ENCODE results near the gene APMAP. TPM values are rescaled to one million over a fixed set of nuclear protein-coding genes. Genes with fewer than 3 reads are reported as not detected.

Gene APMAP
- 10 to 100 TPM; 47.5 to 56.0 TPM for total RNA-seq

DNA sequence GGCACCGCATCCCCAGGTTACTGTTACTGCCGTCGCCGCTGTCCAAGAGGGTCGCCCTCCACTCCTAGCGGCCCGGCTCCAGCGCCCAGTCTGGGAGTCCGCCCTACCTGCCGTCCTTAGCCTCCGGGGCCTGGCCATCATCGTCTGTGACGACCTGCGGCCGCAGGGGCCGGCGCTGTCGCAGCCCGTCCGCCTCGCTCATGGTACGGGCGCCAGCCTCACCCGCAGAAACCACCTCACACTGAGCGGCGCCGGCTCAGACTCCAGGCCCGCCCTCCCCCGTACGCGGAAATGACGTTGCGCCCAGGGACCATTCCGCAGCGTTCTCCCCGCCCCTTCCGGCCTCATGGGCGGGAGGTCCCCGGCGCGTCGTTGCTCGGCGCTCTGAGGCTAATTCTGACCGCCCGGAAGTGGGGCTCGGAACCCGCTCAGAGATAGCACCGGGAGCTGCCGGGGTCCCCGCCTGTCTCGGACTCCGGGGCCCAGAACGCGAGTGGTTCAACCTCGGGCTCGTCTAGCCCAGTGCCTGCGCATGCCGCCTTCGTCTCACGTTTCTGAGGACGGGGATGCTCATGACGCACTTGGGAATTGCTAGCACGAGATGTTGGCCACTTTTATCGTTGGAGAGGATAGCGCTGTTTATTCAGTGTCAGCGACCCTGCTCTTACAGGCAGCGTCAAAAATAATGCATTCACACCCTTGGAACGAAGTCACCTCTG, at the start of gene APMAP:
APMAP (minus strand) TSS at position 265 of the 719 bp plus-strand sequence; CDS start at position 202, 63 bp downstream.
- CTCF ChIA-PET, result interaction anchor here (1.1 to 5.5 kb wide), 4 partner anchors 16 to 407 kb away, joined by 3 to 128 read pairs (median 8); partner anchors contain the start of gene ACSS1
- H3K36me3 Mint-ChIP-seq, result peaks cover 18% of the 10 kb centered on the region
- DNase-seq (peak; percentile 96), ATAC-seq (peak; percentile 95)
- H3K27ac Mint-ChIP-seq, result peak within 1 kb of the TSS; percentile 93
- H3K4me1 Mint-ChIP-seq, result peaks cover 50% of the 10 kb centered on the region
- H3K4me3 Mint-ChIP-seq, result peak within 1 kb of the TSS; percentile 98
- H3K9me3 Mint-ChIP-seq (ENCODE audit: low read depth), result no peaks in the 10 kb centered on the region
- no peaks in the 10 kb centered on the region for H3K27me3 Mint-ChIP-seq

DNA sequence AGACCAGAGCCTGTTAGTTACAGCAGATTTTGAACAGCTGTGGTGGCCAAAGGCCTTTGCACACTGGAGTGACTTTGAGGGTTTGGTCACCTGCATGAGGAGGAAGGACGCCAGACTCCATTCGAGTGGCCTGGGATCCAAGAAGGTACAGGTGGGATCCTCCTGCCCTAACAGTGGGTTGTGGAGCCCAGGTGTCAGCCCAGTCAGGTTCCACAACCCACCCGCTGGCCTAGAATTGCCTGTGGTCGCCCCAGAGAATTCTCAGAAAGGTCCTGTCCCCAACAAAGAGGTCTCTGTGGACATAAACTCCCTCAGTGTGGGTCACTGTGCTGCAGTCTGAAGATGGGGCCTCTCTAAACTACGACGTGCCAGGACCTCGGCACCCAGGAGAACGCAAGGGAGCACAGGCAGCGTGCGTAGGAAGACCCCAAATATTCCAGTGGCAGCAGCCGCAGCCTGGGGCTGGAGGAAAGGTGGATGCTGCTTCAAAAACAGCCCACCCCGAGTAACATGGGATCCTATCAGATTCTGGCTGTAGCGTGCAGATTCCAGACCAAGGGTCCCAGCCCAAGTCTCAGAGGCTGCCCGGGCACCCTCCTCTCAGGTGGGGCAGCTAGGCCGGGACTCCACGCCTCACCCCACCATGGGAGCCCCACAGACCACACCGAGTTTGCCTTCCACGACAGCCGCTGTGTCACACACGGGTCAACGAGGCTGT, 49.4 kb upstream of the APMAP start:
- H3K36me3 Mint-ChIP-seq, result peaks cover 3% of the 10 kb centered on the region
- peaks cover 40% of the 10 kb centered on the region for H3K4me1 Mint-ChIP-seq

GRCh38 chr20:25040438-25040831, 47.9 kb upstream of the APMAP start:
- H3K36me3 Mint-ChIP-seq, result no peaks in the 10 kb centered on the region
- no peaks in the 10 kb centered on the region for H3K27me3 Mint-ChIP-seq
- CTCF ChIA-PET, result no interaction called here
- peaks cover 52% of the 10 kb centered on the region for H3K4me1 Mint-ChIP-seq
- H3K4me3 Mint-ChIP-seq, result no peak overlapping the region
- no peaks in the 10 kb centered on the region for H3K9me3 Mint-ChIP-seq (ENCODE audit: low read depth)
- H3K27ac Mint-ChIP-seq, result no peak overlapping the region
- ATAC-seq (no peak), DNase-seq (no peak)

More for the DNA sequence above, 49.4 kb upstream of the APMAP start:
- Mint-ChIP-seq H3K4me3 (no peak overlapping the region), H3K9me3 (ENCODE audit: low read depth) (no peaks in the 10 kb centered on the region), H3K27ac (peak overlapping the region; percentile 93), H3K27me3 (no peaks in the 10 kb centered on the region)
- CTCF ChIA-PET, result interaction anchor here (1.5 kb wide), 1 partner anchor 136 kb away, joined by 3 read pairs; no protein-coding TSS in a partner anchor
- DNase-seq (no peak), ATAC-seq (no peak)

DNA sequence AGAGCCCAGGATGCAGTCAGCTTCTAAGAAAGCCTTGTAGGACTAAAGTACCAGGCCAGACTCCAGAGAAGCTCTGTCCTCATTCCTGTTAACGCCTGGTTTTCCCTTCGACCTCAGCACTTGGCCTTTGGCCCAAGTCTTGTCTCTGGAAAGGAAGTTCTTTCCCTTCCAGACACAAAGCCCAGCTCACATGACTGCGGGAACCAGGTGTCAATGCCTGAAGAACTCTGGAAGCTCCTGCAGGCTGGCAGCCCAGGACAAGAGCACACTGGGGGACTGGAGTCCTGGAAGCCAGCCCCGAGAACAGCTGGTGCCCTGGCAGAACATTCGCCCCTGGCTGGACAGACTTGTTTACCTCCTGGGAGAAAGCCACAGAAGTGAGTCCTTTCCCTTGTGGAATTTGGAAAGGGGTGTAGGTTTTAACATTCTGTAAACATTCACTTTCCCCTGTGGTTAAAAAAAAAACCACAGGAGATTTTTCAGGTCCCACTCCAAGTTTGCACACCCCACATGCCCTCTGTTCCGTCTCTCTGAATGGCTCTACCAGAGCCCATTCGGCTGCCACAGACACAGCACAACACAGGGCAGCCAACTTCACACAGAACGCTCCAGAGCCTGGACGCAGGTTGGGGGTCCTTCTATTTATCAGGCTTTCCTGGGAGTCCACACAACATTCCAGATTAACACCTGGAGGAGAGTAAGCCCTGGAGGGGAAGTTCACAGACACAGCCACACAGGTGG, 47.3 kb upstream of the APMAP start:
- CTCF ChIA-PET, result interaction anchor here (1.8 kb wide), 2 partner anchors 17 to 25 kb away, joined by 4 to 6 read pairs; no protein-coding TSS in a partner anchor
- no peak overlapping the region for H3K4me3 Mint-ChIP-seq
- H3K4me1 Mint-ChIP-seq, result peaks cover 49% of the 10 kb centered on the region
- no peaks in the 10 kb centered on the region for H3K9me3 Mint-ChIP-seq (ENCODE audit: low read depth)
- ATAC-seq, result no peak
- no peak for DNase-seq
- no peaks in the 10 kb centered on the region for H3K27me3 Mint-ChIP-seq
- no peak overlapping the region for H3K27ac Mint-ChIP-seq
- H3K36me3 Mint-ChIP-seq, result no peaks in the 10 kb centered on the region

DNA sequence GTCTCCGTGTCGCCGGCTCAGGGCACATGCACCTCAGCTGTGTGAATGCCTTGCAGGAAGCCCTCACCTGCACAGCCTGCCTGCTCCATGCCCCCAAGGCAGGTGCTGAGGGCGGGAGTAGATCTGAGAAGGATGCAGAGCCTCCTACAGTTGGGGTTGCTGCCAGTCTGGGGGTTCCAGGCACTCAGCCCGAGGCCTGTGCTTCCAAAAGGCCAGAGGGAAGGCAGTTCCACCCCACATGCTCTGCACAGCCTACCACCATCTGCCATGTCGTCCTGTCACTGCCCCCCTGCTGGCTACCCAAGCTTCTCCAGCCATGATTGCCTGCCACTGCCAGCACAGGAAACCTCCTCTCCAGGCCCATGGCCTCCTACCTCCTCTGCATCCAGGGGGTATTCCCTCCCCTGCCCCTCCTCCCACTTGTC, 46.1 kb upstream of the APMAP start:
- H3K27ac Mint-ChIP-seq, result no peak overlapping the region

GRCh38 chr20:25038103-25038410, 45.5 kb upstream of the APMAP start:
- peaks cover 50% of the 10 kb centered on the region for H3K4me1 Mint-ChIP-seq
- peak overlapping the region; percentile 54 for H3K27ac Mint-ChIP-seq

More for the DNA sequence above, 46.1 kb upstream of the APMAP start:
- Mint-ChIP-seq H3K36me3 (no peaks in the 10 kb centered on the region), H3K4me1 (peaks cover 49% of the 10 kb centered on the region), H3K27me3 (no peaks in the 10 kb centered on the region), H3K9me3 (ENCODE audit: low read depth) (no peaks in the 10 kb centered on the region), H3K4me3 (no peak overlapping the region)
- DNase-seq (no peak), ATAC-seq (no peak)
- CTCF ChIA-PET, result interaction anchor here (1.8 kb wide), 2 partner anchors 18 to 27 kb away, joined by 4 to 6 read pairs; no protein-coding TSS in a partner anchor

GRCh38 chr20:25037288-25038102, 44.9 kb upstream of the APMAP start:
- Mint-ChIP-seq H3K27me3 (no peaks in the 10 kb centered on the region), H3K27ac (peak overlapping the region; percentile 74), H3K4me1 (peaks cover 45% of the 10 kb centered on the region), H3K4me3 (no peak overlapping the region), H3K9me3 (ENCODE audit: low read depth) (no peaks in the 10 kb centered on the region), H3K36me3 (no peaks in the 10 kb centered on the region)
- DNase-seq, result no peak
- CTCF ChIA-PET, result interaction anchor here (1.5 to 1.6 kb wide), 2 partner anchors 10 to 27 kb away, joined by 4 to 6 read pairs; no protein-coding TSS in a partner anchor
- ATAC-seq, result peak; percentile 28

More at GRCh38 chr20:25038103-25038410, 45.5 kb upstream of the APMAP start:
- Mint-ChIP-seq H3K27me3 (no peaks in the 10 kb centered on the region), H3K36me3 (no peaks in the 10 kb centered on the region), H3K9me3 (ENCODE audit: low read depth) (no peaks in the 10 kb centered on the region), H3K4me3 (no peak overlapping the region)
- DNase-seq (no peak), ATAC-seq (no peak)
- CTCF ChIA-PET, result interaction anchor here (1.6 to 1.8 kb wide), 3 partner anchors 9 to 27 kb away, joined by 4 to 6 read pairs (median 4); no protein-coding TSS in a partner anchor

- peak overlapping the region; percentile 16 for H3K4me3 Mint-ChIP-seq
- CTCF ChIA-PET, result interaction anchor here (0.6 to 1.6 kb wide), 5 partner anchors 11 to 56 kb away, joined by 3 to 6 read pairs (median 4); no protein-coding TSS in a partner anchor
- H3K4me1 Mint-ChIP-seq, result peaks cover 34% of the 10 kb centered on the region
- no peaks in the 10 kb centered on the region for H3K9me3 Mint-ChIP-seq (ENCODE audit: low read depth)
- no peaks in the 10 kb centered on the region for H3K36me3 Mint-ChIP-seq
- ATAC-seq (no peak), DNase-seq (no peak)
- H3K27ac Mint-ChIP-seq, result peak overlapping the region; percentile 74
- no peaks in the 10 kb centered on the region for H3K27me3 Mint-ChIP-seq
Observed at GRCh38 chr20:25036331-25036936, 43.9 kb upstream of the APMAP start.

DNA sequence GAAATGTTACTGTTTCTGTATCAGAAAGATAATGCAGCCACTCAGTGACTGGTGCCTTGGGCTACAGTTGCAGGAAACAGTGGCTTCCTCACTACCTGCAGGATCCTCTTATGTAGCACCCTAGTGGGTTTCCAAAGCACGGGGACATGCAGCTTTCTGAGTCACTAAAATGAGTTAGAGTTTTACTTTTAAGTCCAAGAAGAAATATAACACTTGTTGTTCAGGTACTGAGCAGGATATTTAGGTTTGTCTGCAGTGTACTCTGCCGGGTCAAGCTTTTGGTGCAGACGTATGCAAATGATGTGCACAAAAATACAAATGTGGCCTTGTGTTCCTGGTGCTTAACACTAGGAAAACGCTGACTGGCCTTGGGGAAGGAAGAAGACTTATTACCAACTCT, 43.4 kb upstream of the APMAP start:
- Mint-ChIP-seq H3K27ac (peak overlapping the region; percentile 74), H3K36me3 (no peaks in the 10 kb centered on the region), H3K4me1 (peaks cover 32% of the 10 kb centered on the region), H3K9me3 (ENCODE audit: low read depth) (no peaks in the 10 kb centered on the region), H3K27me3 (no peaks in the 10 kb centered on the region), H3K4me3 (peak overlapping the region; percentile 11)
- CTCF ChIA-PET, result interaction anchor here (0.6 to 1.5 kb wide), 4 partner anchors 21 to 56 kb away, joined by 3 to 6 read pairs (median 4); no protein-coding TSS in a partner anchor
- ATAC-seq (peak; percentile 82), DNase-seq (peak; percentile 57)

DNA sequence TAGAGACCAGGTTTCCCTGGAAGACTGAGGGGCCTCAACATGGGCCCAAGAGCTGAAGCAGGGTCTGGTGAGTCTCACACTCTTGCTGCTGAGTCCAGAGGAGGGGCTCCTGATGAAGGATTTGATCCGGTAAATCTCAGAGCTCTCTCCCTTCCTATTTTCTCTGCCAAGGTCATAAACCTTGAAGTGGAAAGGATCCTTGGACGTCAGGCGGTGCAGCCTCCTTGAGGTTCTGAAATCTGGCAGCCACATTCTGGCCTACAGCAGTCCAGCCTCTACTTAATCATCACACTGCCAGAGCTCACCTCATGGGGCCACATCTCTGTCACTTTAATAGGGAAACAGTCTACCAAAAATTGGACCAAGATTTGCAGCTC, 41.4 kb upstream of the APMAP start:
- H3K4me3 Mint-ChIP-seq, result no peak overlapping the region
- H3K27me3 Mint-ChIP-seq, result no peaks in the 10 kb centered on the region
- H3K27ac Mint-ChIP-seq, result no peak overlapping the region
- no peak for ATAC-seq
- H3K4me1 Mint-ChIP-seq, result peaks cover 32% of the 10 kb centered on the region
- DNase-seq, result no peak
- CTCF ChIA-PET, result interaction anchor here (0.9 to 1.4 kb wide), 2 partner anchors 32 to 38 kb away, joined by 4 to 7 read pairs; no protein-coding TSS in a partner anchor
- H3K9me3 Mint-ChIP-seq (ENCODE audit: low read depth), result no peaks in the 10 kb centered on the region
- H3K36me3 Mint-ChIP-seq, result peaks cover 6% of the 10 kb centered on the region

DNA sequence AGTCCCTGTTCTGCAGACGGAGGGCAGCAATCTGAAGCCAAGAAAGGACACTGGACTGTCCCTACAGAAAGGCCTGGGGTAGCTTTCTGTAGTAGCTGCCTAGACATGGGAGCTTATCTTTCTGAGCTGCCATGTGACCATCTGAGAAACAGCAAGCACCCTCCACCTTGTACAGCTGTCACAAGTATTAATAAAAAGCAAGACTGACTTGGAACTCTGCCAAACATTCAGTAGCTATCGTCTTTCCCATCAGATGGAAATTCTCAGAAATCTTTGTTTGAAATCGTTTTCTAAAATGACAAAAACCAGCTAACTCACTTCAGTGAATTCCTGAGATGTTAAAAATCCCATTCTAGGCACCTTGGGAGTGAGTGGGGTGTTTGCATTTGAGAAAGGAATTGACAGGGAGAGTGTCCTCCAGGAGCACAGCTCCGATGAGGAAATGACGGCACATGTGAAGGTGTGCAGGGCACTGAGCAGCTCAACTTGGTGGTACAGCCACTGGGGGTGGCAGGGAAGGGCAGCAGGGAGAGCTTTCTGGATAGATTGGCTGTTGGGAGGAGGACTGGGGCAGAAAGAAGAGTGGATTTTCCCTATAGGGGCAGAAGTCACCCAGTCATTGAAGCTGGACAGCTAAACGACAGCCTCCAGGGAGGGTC, 40.8 kb upstream of the APMAP start:
- ATAC-seq, result no peak
- no peaks in the 10 kb centered on the region for H3K9me3 Mint-ChIP-seq (ENCODE audit: low read depth)
- peaks cover 6% of the 10 kb centered on the region for H3K36me3 Mint-ChIP-seq
- H3K27me3 Mint-ChIP-seq, result no peaks in the 10 kb centered on the region
- CTCF ChIA-PET, result interaction anchor here (0.9 to 1.4 kb wide), 3 partner anchors 32 to 37 kb away, joined by 3 to 7 read pairs (median 4); no protein-coding TSS in a partner anchor
- peaks cover 32% of the 10 kb centered on the region for H3K4me1 Mint-ChIP-seq
- H3K27ac Mint-ChIP-seq, result no peak overlapping the region
- no peak overlapping the region for H3K4me3 Mint-ChIP-seq
- DNase-seq, result no peak

Data from activated CD8-positive, alpha-beta memory T cell treated with anti-CD3 and anti-CD28 coated beads, Interleukin-2, amount 10 ng/mL, durations not matched to agents 7 days and 5 days (primary cell).